Liver (tissue), 9 donors: ENCODE data around the gene UIMC1. TPM values are rescaled to one million over a fixed set of nuclear protein-coding genes. Genes with fewer than 3 reads are reported as not detected.

ENCODE experiments used
- DNase-seq: peaks from one replicate; pipeline ENCODE4 v3.0.0-alpha.2; 2017; ENCODE audit warnings: low spot score
- H3K27ac ChIP-seq, 2 donors: one replicate each; pipeline ENCODE4 v1.7.0; 2013; ENCODE audit warnings: inconsistent platforms in 2 of 2, low read length in 2 of 2, control low read depth in 1 of 2, low read depth in 1 of 2, mild to moderate bottlenecking in 1 of 2
- H3K27me3 ChIP-seq, 4 donors: one replicate each; pipeline versions ENCODE4 v1.6.1 to v1.7.0; 2013; ENCODE audit warnings: low read length in 3 of 4, inconsistent platforms in 1 of 4, mild to moderate bottlenecking in 1 of 4, moderate library complexity in 1 of 4; ENCODE audit not compliant: control insufficient read depth in 4 of 4, insufficient read depth in 4 of 4
- H3K36me3 ChIP-seq, 4 donors: one replicate each; pipeline versions ENCODE4 v1.6.1 to v1.7.0; 2013; ENCODE audit warnings: low read length in 3 of 4, mild to moderate bottlenecking in 3 of 4, low read depth in 1 of 4, moderate library complexity in 1 of 4; ENCODE audit not compliant: control insufficient read depth in 4 of 4, insufficient read depth in 3 of 4
- H3K4me1 ChIP-seq, 4 donors: one replicate each; pipeline versions ENCODE4 v1.6.1 to v1.7.0; 2013; ENCODE audit warnings: low read length in 3 of 4, mild to moderate bottlenecking in 3 of 4, moderate library complexity in 1 of 4; ENCODE audit not compliant: control insufficient read depth in 4 of 4, insufficient read depth in 4 of 4
- H3K4me3 ChIP-seq, 3 donors: one replicate each; pipeline versions ENCODE4 v1.6.1 to v1.7.0; 2013; ENCODE audit warnings: low read length in 3 of 3, control low read depth in 1 of 3, low read depth in 1 of 3, mild to moderate bottlenecking in 1 of 3
- H3K9ac ChIP-seq, 2 donors: one replicate each; pipeline ENCODE4 v1.7.0; 2013; ENCODE audit warnings: low read length in 2 of 2, mild to moderate bottlenecking in 2 of 2, moderate library complexity in 2 of 2, control low read depth in 1 of 2, low read depth in 1 of 2
- H3K9me3 ChIP-seq, 4 donors: one replicate each; pipeline versions ENCODE4 v1.6.1 to v1.7.0; 2013; ENCODE audit warnings: low read length in 3 of 4; ENCODE audit not compliant: control insufficient read depth in 4 of 4
- CTCF ChIP-seq: fragments of 150-350 bp; IDR thresholded peaks from 2 replicates; pipeline ENCODE4 v1.5.1; 2017; ENCODE audit warnings: improper control_type of control experiment, low read depth, low read length; ENCODE audit not compliant: missing input control
- EGR1 ChIP-seq, 2 donors: IDR thresholded peaks; 2 replicates each; pipeline ENCODE4 v1.6.1; 2016 to 2018; ENCODE audit warnings: antibody characterized with exemption in 2 of 2, low read depth in 2 of 2
- FOXA2 ChIP-seq: IDR thresholded peaks from 2 replicates; pipeline ENCODE4 v1.6.1; 2016; ENCODE audit warnings: antibody characterized with exemption
- HNF4A ChIP-seq, 2 donors: conservative IDR thresholded peaks; 2 replicates each; pipeline ENCODE4 v1.6.1; 2016; ENCODE audit warnings: antibody characterized with exemption in 2 of 2, mild to moderate bottlenecking in 2 of 2
- HNF4G ChIP-seq: IDR thresholded peaks from 2 replicates; pipeline ENCODE4 v1.6.1; 2016; ENCODE audit warnings: antibody characterized with exemption
- MAX ChIP-seq: IDR thresholded peaks from 2 replicates; pipeline ENCODE4 v1.6.1; 2016; ENCODE audit warnings: antibody characterized with exemption
- RAD21 ChIP-seq, 2 donors: IDR thresholded peaks; 2 replicates each; pipeline ENCODE4 v1.6.1; 2016; ENCODE audit warnings: antibody characterized with exemption in 2 of 2, mild to moderate bottlenecking in 2 of 2
- REST ChIP-seq: IDR thresholded peaks from 2 replicates; pipeline ENCODE4 v1.6.1; 2016; ENCODE audit warnings: antibody characterized with exemption, mild to moderate bottlenecking
- RXRA ChIP-seq, 2 donors: IDR thresholded peaks; 2 replicates each; pipeline ENCODE4 v1.6.1; 2017 to 2018; ENCODE audit warnings: antibody characterized with exemption in 2 of 2, mild to moderate bottlenecking in 1 of 2
- YY1 ChIP-seq: IDR thresholded peaks from 2 replicates; pipeline ENCODE4 v1.6.1; 2016; ENCODE audit warnings: antibody characterized with exemption, mild to moderate bottlenecking
- ZBTB33 ChIP-seq: IDR thresholded peaks from 2 replicates; pipeline ENCODE4 v1.6.1; 2016; ENCODE audit warnings: antibody characterized with exemption
- WGBS: extraction: QIAGEN DNeasy Blood & Tissue Kit; methylation state at CpG from one replicate; pipeline ENCODE4 v1.1.7; 2013; 5-methylcytosine and 5-hydroxymethylcytosine counted together
- polyA plus RNA-seq, 2 donors: library from polyadenylated mRNA; stranded (reverse) in 1 of 2; unstranded in 1 of 2; fragments of 200-250 nt in 1 of 2; fragments of >200 nt in 1 of 2; fragmentation: Nextera tagmentation in 1 of 2; extraction: Ambion mirVana in 1 of 2; gene quantifications; one replicate each; pipeline versions ENCODE4 v1.2.1 to v1.2.3, GENCODE V29; 2013 to 2015
- total RNA-seq, 2 donors: library from RNA; depleted of rRNA; stranded (reverse); fragments of >200 nt; gene quantifications; one replicate each; pipeline ENCODE4 v1.2.3, GENCODE V29; 2014
- donor health status: healthy.
- donor health status: healthy.
- donor health status: healthy.
- donor health status: healthy.
- donor health status: healthy.

The UIMC1 gene
- total and polyA plus RNA-seq, 4 donors = 5.9 to 26.0 (median 11.7) TPM

- 71% methylated on average over 9 of the region's 9 CpGs for WGBS
- no peak for TF ChIP-seq HNF4A (conservative IDR thresholded peaks at IDR 0.05)
- TF ChIP-seq RXRA (IDR thresholded peaks at IDR 0.05) = no peak
- TF ChIP-seq ZBTB33 = no peak
- TF ChIP-seq MAX = no peak
- no peak for TF ChIP-seq RAD21 (IDR thresholded peaks at IDR 0.05)
- no peak for TF ChIP-seq FOXA2
- TF ChIP-seq EGR1 (IDR thresholded peaks at IDR 0.05; ENCODE audit: low read depth in 2 of 2) = no peak
- no peak for TF ChIP-seq CTCF
- no peak for TF ChIP-seq HNF4G
- TF ChIP-seq REST = no peak
- Histone ChIP-seq H3K9ac (no peak within 1 kb of the TSS), H3K9me3 (no peaks in the 10 kb centered on the region), H3K27ac (peak within 1 kb of the TSS in 1 of 2 donors; percentile 13), H3K27me3 (no peaks in the 10 kb centered on the region), H3K4me3 (peak within 1 kb of the TSS in 1 of 3 donors; percentile 3), H3K36me3 (peaks cover 1 to 15% (median 12%) of the 10 kb centered on the region in 4 donors), H3K4me1 (no peaks in the 10 kb centered on the region)
- peak; percentile 33 for DNase-seq
Measured at GRCh38 chr5:176899296-176899891, 107.2 kb downstream of the UIMC1 start, which contains the start of gene HK3. HK3 (minus strand) TSS chr5:176899346; CDS start chr5:176896159, 3,187 bp downstream.

- 61% methylated on average over 3 of the region's 3 CpGs for WGBS
- TF ChIP-seq MAX = no peak
- no peak for TF ChIP-seq RAD21 (IDR thresholded peaks at IDR 0.05)
- no peak for TF ChIP-seq REST
- TF ChIP-seq YY1 = no peak
- no peak for TF ChIP-seq RXRA (IDR thresholded peaks at IDR 0.05)
- no peaks in the 10 kb centered on the region for H3K36me3 ChIP-seq
- no peaks in the 10 kb centered on the region for H3K9me3 ChIP-seq
- DNase-seq = no peak
- H3K27me3 ChIP-seq = no peaks in the 10 kb centered on the region
- H3K9ac ChIP-seq = no peak overlapping the region
- no peaks in the 10 kb centered on the region for H3K4me1 ChIP-seq
- H3K27ac ChIP-seq = no peak overlapping the region
- no peak overlapping the region for H3K4me3 ChIP-seq
Measured at GRCh38 chr5:176897263-176897662, 109.3 kb downstream of the UIMC1 start.
